Ishikawa (cell line): ENCODE measurements around the gene PPP6R3.

ENCODE experiments used
- CEBPB ChIP-seq: IDR thresholded peaks from 2 replicates; pipeline ENCODE4 v1.6.1; 2012
- CREB1 ChIP-seq: IDR thresholded peaks from 2 replicates; pipeline ENCODE4 v1.6.1; 2012; ENCODE audit warnings: low read depth
- EGR1 ChIP-seq: IDR thresholded peaks from 2 replicates; pipeline ENCODE4 v1.6.1; 2012
- EP300 ChIP-seq: IDR thresholded peaks from 2 replicates; pipeline ENCODE4 v1.6.1; 2012; ENCODE audit warnings: borderline replicate concordance
- FOXM1 ChIP-seq: IDR thresholded peaks from 2 replicates; pipeline ENCODE4 v1.6.1; 2012; ENCODE audit warnings: low read depth, borderline replicate concordance
- MAX ChIP-seq: IDR thresholded peaks from 2 replicates; pipeline ENCODE4 v1.6.1; 2012
- NFIC ChIP-seq: IDR thresholded peaks from 2 replicates; pipeline ENCODE4 v1.6.1; 2012
- RAD21 ChIP-seq: IDR thresholded peaks from 2 replicates; pipeline ENCODE4 v1.6.1; 2012; ENCODE audit warnings: low read depth
- TAF1 ChIP-seq: IDR thresholded peaks from 2 replicates; pipeline ENCODE4 v1.6.1; 2012; ENCODE audit warnings: low read depth, mild to moderate bottlenecking
- TCF12 ChIP-seq: IDR thresholded peaks from 2 replicates; pipeline ENCODE4 v1.6.1; 2012; ENCODE audit warnings: low read depth
- TEAD4 ChIP-seq: IDR thresholded peaks from 2 replicates; pipeline ENCODE4 v1.6.1; 2012
- YY1 ChIP-seq: IDR thresholded peaks from 2 replicates; pipeline ENCODE4 v1.6.1; 2012; ENCODE audit warnings: low read depth
- ZBTB7A ChIP-seq: IDR thresholded peaks from 2 replicates; pipeline ENCODE4 v1.6.1; 2012; ENCODE audit warnings: low read depth
- TF ChIP-seq, protein P1 (sequence below): IDR thresholded peaks from 2 replicates; pipeline ENCODE4 v1.6.1; 2012; ENCODE audit warnings: low read depth, mild to moderate bottlenecking
- TF ChIP-seq, protein P2 (sequence below): IDR thresholded peaks from 2 replicates; pipeline ENCODE4 v1.6.1; 2012

The PPP6R3 gene

GRCh38 chr11:68621826-68622225 lies 161.3 kb downstream of the PPP6R3 start:
- TF ChIP-seq EGR1: no peak
- no peak for TF ChIP-seq CREB1
- no peak for TF ChIP-seq ZBTB7A
- no peak for TF ChIP-seq RAD21
- TF ChIP-seq, protein P1, sequence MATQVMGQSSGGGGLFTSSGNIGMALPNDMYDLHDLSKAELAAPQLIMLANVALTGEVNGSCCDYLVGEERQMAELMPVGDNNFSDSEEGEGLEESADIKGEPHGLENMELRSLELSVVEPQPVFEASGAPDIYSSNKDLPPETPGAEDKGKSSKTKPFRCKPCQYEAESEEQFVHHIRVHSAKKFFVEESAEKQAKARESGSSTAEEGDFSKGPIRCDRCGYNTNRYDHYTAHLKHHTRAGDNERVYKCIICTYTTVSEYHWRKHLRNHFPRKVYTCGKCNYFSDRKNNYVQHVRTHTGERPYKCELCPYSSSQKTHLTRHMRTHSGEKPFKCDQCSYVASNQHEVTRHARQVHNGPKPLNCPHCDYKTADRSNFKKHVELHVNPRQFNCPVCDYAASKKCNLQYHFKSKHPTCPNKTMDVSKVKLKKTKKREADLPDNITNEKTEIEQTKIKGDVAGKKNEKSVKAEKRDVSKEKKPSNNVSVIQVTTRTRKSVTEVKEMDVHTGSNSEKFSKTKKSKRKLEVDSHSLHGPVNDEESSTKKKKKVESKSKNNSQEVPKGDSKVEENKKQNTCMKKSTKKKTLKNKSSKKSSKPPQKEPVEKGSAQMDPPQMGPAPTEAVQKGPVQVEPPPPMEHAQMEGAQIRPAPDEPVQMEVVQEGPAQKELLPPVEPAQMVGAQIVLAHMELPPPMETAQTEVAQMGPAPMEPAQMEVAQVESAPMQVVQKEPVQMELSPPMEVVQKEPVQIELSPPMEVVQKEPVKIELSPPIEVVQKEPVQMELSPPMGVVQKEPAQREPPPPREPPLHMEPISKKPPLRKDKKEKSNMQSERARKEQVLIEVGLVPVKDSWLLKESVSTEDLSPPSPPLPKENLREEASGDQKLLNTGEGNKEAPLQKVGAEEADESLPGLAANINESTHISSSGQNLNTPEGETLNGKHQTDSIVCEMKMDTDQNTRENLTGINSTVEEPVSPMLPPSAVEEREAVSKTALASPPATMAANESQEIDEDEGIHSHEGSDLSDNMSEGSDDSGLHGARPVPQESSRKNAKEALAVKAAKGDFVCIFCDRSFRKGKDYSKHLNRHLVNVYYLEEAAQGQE: no peak
- TF ChIP-seq FOXM1: no peak

GRCh38 chr11:68632802-68633201 lies 172.2 kb downstream of the PPP6R3 start:
- no peak for TF ChIP-seq CEBPB
- TF ChIP-seq YY1: 0 out of 2 replicates have a peak, but pooled peaks have one; percentile 26
- peak; percentile 97 for TF ChIP-seq RAD21
- no peak for TF ChIP-seq MAX

- TF ChIP-seq ZBTB7A: no peak
- no peak for TF ChIP-seq CREB1
- TF ChIP-seq MAX: no peak
- TF ChIP-seq, protein P1: no peak
- no peak for TF ChIP-seq YY1
- no peak for TF ChIP-seq EP300
- TF ChIP-seq TCF12: no peak
- no peak for TF ChIP-seq RAD21
- TF ChIP-seq, protein P2, sequence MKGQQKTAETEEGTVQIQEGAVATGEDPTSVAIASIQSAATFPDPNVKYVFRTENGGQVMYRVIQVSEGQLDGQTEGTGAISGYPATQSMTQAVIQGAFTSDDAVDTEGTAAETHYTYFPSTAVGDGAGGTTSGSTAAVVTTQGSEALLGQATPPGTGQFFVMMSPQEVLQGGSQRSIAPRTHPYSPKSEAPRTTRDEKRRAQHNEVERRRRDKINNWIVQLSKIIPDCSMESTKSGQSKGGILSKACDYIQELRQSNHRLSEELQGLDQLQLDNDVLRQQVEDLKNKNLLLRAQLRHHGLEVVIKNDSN: no peak
- TF ChIP-seq TAF1: no peak
- TF ChIP-seq NFIC: no peak
- TF ChIP-seq TEAD4: no peak
- TF ChIP-seq CEBPB: no peak
- TF ChIP-seq EGR1: no peak
- TF ChIP-seq FOXM1: no peak
These were observed 181.3 kb downstream of the PPP6R3 start for GRCh38 chr11:68641880-68642279.

- TF ChIP-seq RAD21: no peak; the same call in 1 of the 2 replicates
- TF ChIP-seq MAX: no peak
- TF ChIP-seq TAF1: no peak
- no peak for TF ChIP-seq FOXM1
- TF ChIP-seq CREB1: no peak
- TF ChIP-seq TCF12: no peak
- TF ChIP-seq, protein P1: no peak
- no peak for TF ChIP-seq NFIC
- TF ChIP-seq YY1: no peak
- TF ChIP-seq EP300: no peak
- TF ChIP-seq ZBTB7A: no peak
- TF ChIP-seq EGR1: no peak
- TF ChIP-seq, protein P2: no peak
- TF ChIP-seq CEBPB: no peak
- TF ChIP-seq TEAD4: no peak
These were observed 183.0 kb downstream of the PPP6R3 start for GRCh38 chr11:68643585-68643984.

DNA sequence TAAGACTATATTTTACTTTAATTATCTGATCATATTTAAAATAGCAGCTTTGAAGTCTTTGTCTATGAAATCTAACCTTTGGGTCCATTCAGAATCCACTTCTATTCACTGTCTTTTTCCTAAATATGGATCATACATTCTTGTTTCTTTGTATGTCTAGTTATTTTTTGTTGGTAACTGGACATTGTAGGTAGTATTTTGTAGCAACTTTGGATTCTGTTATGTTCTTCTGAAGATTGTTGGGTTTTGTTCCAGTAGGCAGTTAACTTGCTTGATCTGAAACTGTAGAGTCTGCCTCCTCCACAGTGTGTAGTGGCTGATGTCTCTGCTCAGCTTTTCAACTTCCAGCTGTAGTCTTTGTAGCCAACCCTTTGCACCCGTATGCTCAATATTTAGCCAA lies 186.3 kb downstream of the PPP6R3 start:
- no peak for TF ChIP-seq ZBTB7A
- no peak for TF ChIP-seq EGR1
